HepG2 (cell line): ENCODE data around the gene KIF17.

Source experiments
- POLR2A ChIP-seq, 2 experiments: IDR thresholded peaks; 2 replicates each; pipeline ENCODE4 v1.6.1; 2011; ENCODE audit warnings: low read depth in 2 of 2, low read length in 2 of 2, mild to moderate bottlenecking in 1 of 2, moderate library complexity in 1 of 2; ENCODE audit not compliant: insufficient read depth in 1 of 2
- ZNF724P ChIP-seq: sonication (generic); formaldehyde crosslinking; IDR thresholded peaks from 2 replicates; pipeline ENCODE4 v1.8.0; 2022; ENCODE audit warnings: missing genetic modification reagents, borderline replicate concordance
- TF ChIP-seq, protein P1 (sequence below): sonication (generic); formaldehyde crosslinking; IDR thresholded peaks from 2 replicates; pipeline ENCODE4 v1.4.0; 2020; ENCODE audit warnings: missing genetic modification reagents, mild to moderate bottlenecking, borderline replicate concordance

DNA sequence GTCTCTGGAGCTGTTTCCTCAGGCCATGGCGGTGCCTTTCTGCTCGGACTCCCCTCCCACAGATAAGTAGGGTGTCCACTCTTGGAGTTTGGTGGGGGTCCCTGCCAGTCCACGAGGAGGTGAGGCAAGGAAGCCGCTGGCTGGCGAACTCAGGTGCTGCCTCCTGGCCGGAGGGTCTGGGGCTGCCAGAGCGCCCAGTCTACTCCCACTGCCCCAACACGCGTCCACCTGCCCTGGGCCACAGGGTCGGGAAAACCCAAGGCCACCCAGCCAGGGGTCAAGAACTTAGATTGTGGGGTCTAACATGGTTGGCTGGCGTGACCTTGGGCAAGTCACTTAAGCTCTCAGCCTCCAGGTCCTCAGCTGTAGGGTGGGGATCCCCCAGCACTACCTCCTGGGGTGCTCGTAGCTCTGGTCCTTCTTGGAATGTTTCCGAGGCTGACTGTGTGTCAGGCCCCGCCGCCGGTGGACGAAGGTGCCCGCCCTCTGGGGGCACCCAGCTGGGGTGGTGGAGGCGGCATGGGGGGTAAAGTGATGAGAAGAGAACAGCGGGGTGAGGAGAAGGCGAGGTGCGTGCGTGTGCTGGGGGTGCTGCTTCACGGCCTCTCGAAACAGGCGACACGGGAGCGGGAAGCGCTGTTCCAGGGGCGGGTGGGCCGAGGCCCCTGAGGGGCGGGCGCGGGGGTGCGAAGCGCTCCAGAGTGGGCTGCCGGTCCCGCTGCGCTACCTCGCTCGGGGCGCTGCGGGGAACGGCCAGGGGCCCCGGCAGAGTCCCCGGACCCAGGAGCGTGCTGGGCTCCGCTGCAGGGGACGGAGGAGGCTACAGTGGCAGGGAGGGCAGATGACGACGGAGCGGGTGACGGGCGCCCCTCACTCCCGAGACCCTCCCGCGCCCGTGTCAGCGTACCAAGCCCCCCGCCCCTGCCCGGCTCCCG, 13.5 kb upstream of the KIF17 start:
- no peak for TF ChIP-seq POLR2A (IDR thresholded peaks at IDR 0.05; ENCODE audit: insufficient read depth in 1 of 2, low read depth in 2 of 2, low read length in 2 of 2)
- TF ChIP-seq, protein P1, sequence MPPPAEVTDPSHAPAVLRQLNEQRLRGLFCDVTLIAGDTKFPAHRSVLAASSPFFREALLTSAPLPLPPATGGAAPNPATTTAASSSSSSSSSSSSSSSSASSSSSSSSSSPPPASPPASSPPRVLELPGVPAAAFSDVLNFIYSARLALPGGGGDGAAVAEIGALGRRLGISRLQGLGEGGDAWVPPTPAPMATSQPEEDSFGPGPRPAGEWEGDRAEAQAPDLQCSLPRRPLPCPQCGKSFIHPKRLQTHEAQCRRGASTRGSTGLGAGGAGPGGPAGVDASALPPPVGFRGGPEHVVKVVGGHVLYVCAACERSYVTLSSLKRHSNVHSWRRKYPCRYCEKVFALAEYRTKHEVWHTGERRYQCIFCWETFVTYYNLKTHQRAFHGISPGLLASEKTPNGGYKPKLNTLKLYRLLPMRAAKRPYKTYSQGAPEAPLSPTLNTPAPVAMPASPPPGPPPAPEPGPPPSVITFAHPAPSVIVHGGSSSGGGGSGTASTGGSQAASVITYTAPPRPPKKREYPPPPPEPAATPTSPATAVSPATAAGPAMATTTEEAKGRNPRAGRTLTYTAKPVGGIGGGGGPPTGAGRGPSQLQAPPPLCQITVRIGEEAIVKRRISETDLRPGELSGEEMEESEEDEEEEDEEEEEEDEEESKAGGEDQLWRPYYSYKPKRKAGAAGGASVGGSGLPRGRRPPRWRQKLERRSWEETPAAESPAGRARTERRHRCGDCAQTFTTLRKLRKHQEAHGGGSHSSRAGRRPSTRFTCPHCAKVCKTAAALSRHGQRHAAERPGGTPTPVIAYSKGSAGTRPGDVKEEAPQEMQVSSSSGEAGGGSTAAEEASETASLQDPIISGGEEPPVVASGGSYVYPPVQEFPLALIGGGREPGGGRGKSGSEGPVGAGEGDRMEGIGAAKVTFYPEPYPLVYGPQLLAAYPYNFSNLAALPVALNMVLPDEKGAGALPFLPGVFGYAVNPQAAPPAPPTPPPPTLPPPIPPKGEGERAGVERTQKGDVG (CRISPR knock-in tag), result no peak
- TF ChIP-seq ZNF724P (CRISPR knock-in tag), result no peak
